GM21723 (cell line): ENCODE results near the gene GSTT2B.
A peak's percentile ranks its signal among the peaks of the same experiment; 100 is the strongest.
"Not testable (repeated sequence)": the region's sequence is repeated elsewhere in the genome, so short reads cannot be mapped to it uniquely, and the experiment has no call there.

Experiments used
- ATAC-seq: cut with Tn5 transposase; IDR thresholded peaks from one replicate; pipeline ENCODE4 v1.9.1; 2021; ENCODE audit warnings: mild to moderate bottlenecking, moderate library complexity; ENCODE audit not compliant: unreplicated experiment

The GSTT2B gene

GRCh38 chr22:23951383-23951782 lies 9.6 kb downstream of the GSTT2B start:
- ATAC-seq: not testable (repeated sequence)

GRCh38 chr22:23949764-23950163 lies 11.2 kb downstream of the GSTT2B start:
- ATAC-seq: not testable (repeated sequence)

- not testable (repeated sequence) for ATAC-seq
Measured at GRCh38 chr22:23947391-23947790, 13.6 kb downstream of the GSTT2B start.

- ATAC-seq: not testable (repeated sequence)
Measured at GRCh38 chr22:23940166-23940565, 20.8 kb downstream of the GSTT2B start.

- no peak for ATAC-seq
Measured at GRCh38 chr22:23939017-23939357, 22.0 kb downstream of the GSTT2B start.

- ATAC-seq: no peak
Measured at GRCh38 chr22:23938328-23939016, 22.5 kb downstream of the GSTT2B start.

GRCh38 chr22:23926561-23926960 lies 34.4 kb downstream of the GSTT2B start:
- ATAC-seq: no peak

GRCh38 chr22:23925020-23925606 lies 35.9 kb downstream of the GSTT2B start:
- no peak for ATAC-seq

GRCh38 chr22:23922921-23923320 lies 38.1 kb downstream of the GSTT2B start:
- ATAC-seq: no peak

GRCh38 chr22:23921586-23922201 lies 39.3 kb downstream of the GSTT2B start:
- not testable (repeated sequence) for ATAC-seq

- ATAC-seq: not testable (repeated sequence)
Measured at GRCh38 chr22:23920267-23920611, 40.8 kb downstream of the GSTT2B start.

GRCh38 chr22:23915290-23915689 lies 45.7 kb downstream of the GSTT2B start:
- no peak for ATAC-seq

GRCh38 chr22:23913661-23914353 lies 47.2 kb downstream of the GSTT2B start:
- ATAC-seq: peak; percentile 91

GRCh38 chr22:23913306-23913660 lies 47.7 kb downstream of the GSTT2B start:
- peak; percentile 27 for ATAC-seq

- ATAC-seq: no peak
Measured at GRCh38 chr22:23912293-23912903, 48.6 kb downstream of the GSTT2B start.

- no peak for ATAC-seq
Measured at GRCh38 chr22:23911318-23911980, 49.5 kb downstream of the GSTT2B start.

GRCh38 chr22:23910496-23911190 lies 50.4 kb downstream of the GSTT2B start:
- ATAC-seq: no peak

- ATAC-seq: no peak
Measured at GRCh38 chr22:23909296-23909898, 51.6 kb downstream of the GSTT2B start.

GRCh38 chr22:23908587-23909205 lies 52.3 kb downstream of the GSTT2B start:
- ATAC-seq: no peak
